ENCODE data around the gene STPG1. TPM values are rescaled to one million over a fixed set of nuclear protein-coding genes. Genes with fewer than 3 reads are reported as not detected.

STPG1 gene
- total and polyA plus RNA-seq, 9 of the 15 experiments (the other 6 are each of a cell fraction or from before 2014, with no cell fraction given), result 5.0 to 11.9 (median 8.3) TPM

- no peak for TF ChIP-seq TEAD4 (IDR thresholded peaks at IDR 0.05; ENCODE audit: low read length)
- no peak for TF ChIP-seq TEAD4 (CRISPR knock-in tag; IDR thresholded peaks at IDR 0.05; ENCODE audit: borderline replicate concordance)
- TF ChIP-seq MGA (IDR thresholded peaks at IDR 0.05), result no peak
- TF ChIP-seq MEIS2 (IDR thresholded peaks at IDR 0.05; ENCODE audit: partially characterized antibody), result peak; percentile 86
- TF ChIP-seq TGIF2 (CRISPR knock-in tag; IDR thresholded peaks at IDR 0.05), result no peak
- TF ChIP-seq ZNF444 (CRISPR knock-in tag; IDR thresholded peaks at IDR 0.05), result no peak
- TF ChIP-seq THRAP3 (IDR thresholded peaks at IDR 0.05; ENCODE audit: borderline replicate concordance), result no peak
- no peak for TF ChIP-seq ZNF644 (tag; IDR thresholded peaks at IDR 0.05; ENCODE audit: low read depth)
- peak; percentile 58 for TF ChIP-seq TBP (optimal IDR thresholded peaks at IDR 0.05; ENCODE audit: low read depth, low read length)
- TF ChIP-seq DACH1 (IDR thresholded peaks at IDR 0.05; ENCODE audit: partially characterized antibody), result no peak
- TF ChIP-seq MTA3 (IDR thresholded peaks at IDR 0.05; ENCODE audit: borderline replicate concordance), result no peak
- no peak for TF ChIP-seq ADNP (tag; IDR thresholded peaks at IDR 0.05)
- TF ChIP-seq KAT8 (IDR thresholded peaks at IDR 0.05; ENCODE audit: low read depth), result no peak
- no peak for TF ChIP-seq ERF (CRISPR knock-in tag; IDR thresholded peaks at IDR 0.05)
- TF ChIP-seq PKNOX1 (IDR thresholded peaks at IDR 0.05), result peak; percentile 80
- no peak for TF ChIP-seq FOXA1 (IDR thresholded peaks at IDR 0.05; ENCODE audit: borderline replicate concordance)
Observed at GRCh38 chr1:24347159-24347934, 66.2 kb downstream of the STPG1 start (continued).
